Fibroblast of skin of right biceps (primary cell): ENCODE data around the gene VPS37C.

Source experiments
- DNase-seq: peaks from one replicate; pipeline ENCODE4 v3.0.0-alpha.2; 2013

Gene VPS37C

GRCh38 chr11:61131586-61131985 is 29.6 kb downstream of the VPS37C start:
- DNase-seq: no peak

- DNase-seq: no peak
Measured at GRCh38 chr11:61131186-61131585, 30.0 kb downstream of the VPS37C start.

GRCh38 chr11:61129639-61130523 is 31.3 kb downstream of the VPS37C start:
- peak; percentile 83 for DNase-seq

DNA sequence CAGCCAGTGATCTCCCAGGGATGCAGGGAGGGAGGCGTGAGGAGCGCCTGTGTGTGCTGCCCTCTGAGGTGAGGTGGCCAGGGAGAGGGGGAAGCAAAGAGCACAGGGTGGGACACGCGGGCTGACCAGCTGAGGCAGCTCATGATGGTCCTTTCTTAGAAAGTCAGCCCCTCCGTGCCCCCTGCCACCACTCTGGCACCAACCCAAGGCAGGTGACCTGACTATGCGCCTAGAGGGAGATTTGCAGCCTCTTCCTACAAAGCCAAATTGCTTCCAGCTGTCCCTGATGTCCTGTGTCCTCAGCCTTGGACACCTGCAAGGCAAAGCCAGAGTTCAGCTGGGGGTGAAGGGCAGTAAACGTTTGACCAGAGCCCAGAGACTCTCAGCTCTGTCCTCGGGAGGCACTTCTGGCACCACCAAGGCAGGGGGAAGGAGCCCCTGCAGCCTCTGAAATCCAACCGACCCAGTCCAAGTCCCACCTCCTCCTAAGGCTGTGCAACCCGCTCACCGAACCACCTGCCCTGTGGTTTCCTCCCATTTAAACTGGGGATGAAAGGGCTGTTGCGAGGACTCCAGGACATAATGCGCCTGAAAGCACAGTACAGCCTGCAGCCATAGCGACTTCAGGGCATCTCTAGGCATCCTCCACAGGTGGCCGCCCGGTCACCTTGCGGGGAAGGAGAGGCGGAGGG is 32.1 kb downstream of the VPS37C start:
- DNase-seq: no peak

GRCh38 chr11:61127991-61128390 is 33.2 kb downstream of the VPS37C start:
- no peak for DNase-seq

DNA sequence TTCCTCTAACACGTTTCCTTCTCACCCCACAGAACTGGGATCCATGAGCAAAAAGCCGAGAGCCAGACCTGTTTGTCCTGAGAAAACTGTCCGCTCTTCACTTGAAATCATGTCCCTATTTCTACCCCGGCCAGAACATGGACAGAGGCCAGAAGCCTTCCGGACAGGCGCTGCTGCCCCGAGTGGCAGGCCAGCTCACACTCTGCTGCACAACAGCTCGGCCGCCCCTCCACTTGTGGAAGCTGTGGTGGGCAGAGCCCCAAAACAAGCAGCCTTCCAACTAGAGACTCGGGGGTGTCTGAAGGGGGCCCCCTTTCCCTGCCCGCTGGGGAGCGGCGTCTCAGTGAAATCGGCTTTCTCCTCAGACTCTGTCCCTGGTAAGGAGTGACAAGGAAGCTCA is 35.0 kb downstream of the VPS37C start:
- DNase-seq: no peak

GRCh38 chr11:61125310-61125684 is 35.9 kb downstream of the VPS37C start:
- no peak for DNase-seq

GRCh38 chr11:61124574-61125309 is 36.5 kb downstream of the VPS37C start:
- no peak for DNase-seq

- no peak for DNase-seq
Measured at GRCh38 chr11:61123775-61124571, 37.3 kb downstream of the VPS37C start.

DNA sequence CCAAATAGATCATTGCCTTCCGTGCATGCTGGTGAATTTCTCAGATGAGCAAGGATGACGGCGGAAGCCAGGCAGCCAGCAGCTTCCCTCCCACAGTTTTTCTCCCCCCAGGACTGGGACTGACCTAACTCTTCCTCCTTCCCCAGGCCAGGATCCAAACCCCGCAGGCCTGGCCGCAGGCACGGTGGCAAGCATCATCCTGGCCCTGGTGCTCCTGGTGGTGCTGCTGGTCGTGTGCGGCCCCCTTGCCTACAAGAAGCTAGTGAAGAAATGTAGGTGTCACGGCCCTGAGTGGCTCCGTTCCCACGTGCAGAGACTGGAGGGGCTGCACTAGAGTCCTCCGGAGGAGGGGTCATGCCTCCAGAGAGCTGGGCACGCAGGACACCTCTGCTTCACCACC is 38.5 kb downstream of the VPS37C start:
- DNase-seq: no peak

GRCh38 chr11:61121917-61122316 is 39.3 kb downstream of the VPS37C start:
- no peak for DNase-seq

DNA sequence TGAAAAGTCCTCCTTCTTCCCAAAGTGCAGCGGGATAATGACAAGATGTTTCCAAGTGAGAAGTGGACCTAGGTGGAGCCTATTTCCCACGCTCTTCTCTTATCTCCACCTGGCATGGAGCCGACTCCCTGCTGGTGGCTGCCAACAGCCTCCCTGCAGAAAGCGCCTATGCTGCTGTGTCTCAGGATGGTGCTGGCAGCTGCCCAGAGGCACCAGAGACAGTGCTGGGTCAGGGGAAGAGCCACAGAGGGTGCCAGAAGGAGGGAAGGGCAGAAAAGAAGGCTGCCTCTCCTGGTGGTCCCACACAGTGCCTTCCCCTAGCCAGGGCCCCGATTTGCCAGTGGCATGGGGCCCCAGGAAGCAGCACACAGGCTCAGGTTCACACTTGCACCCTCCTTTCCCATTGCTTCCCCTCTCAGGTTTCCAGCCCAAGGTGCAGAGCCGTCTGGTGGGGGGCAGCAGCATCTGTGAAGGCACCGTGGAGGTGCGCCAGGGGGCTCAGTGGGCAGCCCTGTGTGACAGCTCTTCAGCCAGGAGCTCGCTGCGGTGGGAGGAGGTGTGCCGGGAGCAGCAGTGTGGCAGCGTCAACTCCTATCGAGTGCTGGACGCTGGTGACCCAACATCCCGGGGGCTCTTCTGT is 39.9 kb downstream of the VPS37C start:
- no peak for DNase-seq

- no peak for DNase-seq
Measured at GRCh38 chr11:61120706-61121191, 40.5 kb downstream of the VPS37C start.

DNA sequence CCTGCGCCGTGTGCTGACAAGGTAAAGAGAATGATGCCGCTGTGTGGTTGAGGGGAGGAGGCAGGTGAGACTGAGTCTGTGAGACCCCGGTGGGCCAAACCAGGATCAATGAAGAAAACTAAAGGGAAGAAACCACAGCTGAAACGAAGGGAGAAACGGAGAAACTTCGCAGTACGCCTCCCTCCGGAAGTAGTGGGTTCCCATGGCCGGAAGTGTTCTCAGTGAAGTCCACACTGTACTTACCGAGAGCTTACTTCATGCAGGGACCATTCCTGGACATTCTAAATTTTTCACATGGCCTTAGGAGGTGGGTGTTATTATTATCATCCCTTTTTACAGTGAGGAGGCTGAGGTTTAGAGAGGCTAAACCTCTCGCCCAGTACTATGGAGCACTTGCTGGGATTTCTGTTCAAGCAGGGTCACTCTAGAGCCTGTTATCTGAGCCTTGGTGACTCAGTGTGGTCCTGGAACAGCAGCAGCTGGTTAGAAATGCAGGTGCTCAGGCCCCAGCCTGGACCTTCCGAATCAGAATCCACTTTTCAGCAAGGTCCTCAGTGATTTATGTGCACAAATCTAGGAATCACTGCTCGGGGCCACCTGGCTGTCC is 41.0 kb downstream of the VPS37C start:
- DNase-seq: no peak

DNA sequence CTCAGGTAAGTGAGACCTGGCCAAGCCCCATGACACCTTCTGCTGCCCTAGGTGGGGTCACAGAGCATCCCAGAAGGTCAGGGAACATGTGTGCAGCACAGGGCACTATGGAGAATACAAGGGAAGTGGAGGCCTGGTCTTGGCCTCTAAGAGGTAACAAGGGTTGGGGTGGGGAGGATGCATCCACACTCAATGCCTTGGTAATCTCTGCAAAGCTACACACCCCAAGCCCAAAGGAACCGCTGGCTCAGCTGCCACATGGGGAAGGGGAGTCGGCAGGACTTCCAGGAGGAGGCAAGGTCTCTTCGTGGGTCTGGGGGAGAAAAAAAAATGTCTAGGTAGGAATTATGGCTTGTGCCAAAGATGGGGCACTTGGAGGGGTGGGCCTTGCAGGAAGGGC is 41.7 kb downstream of the VPS37C start:
- no peak for DNase-seq

GRCh38 chr11:61119055-61119454 is 42.2 kb downstream of the VPS37C start:
- no peak for DNase-seq

DNA sequence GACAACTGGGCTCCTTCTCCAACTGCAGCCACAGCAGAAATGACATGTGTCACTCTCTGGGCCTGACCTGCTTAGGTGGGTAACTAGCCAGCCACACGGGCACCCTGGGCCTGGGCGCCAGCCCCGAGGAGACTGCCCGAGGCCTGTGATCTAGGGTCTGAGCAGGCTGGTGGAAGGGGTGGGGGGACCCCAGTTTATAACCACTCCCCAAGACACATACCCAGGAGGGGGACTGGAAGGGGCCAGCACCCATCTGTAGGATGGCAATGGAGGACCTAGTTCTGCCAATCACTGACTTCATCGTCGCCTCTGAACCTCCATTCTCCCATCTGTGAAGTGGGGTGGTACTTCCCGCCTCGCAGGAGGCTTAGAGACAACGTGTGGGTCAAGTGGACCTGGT is 42.8 kb downstream of the VPS37C start:
- no peak for DNase-seq

DNA sequence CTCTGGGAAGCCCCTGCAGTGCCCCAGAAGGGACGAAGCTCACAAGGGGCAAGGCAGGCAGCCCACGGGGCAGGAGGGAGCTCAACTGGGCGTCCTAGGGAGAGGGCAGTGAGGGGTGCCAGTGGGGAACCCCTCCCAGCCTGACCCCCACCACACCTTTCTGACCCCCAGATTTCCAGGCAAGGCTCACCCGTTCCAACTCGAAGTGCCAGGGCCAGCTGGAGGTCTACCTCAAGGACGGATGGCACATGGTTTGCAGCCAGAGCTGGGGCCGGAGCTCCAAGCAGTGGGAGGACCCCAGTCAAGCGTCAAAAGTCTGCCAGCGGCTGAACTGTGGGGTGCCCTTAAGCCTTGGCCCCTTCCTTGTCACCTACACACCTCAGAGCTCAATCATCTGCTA is 43.2 kb downstream of the VPS37C start:
- no peak for DNase-seq

GRCh38 chr11:61117168-61117520 is 44.1 kb downstream of the VPS37C start:
- no peak for DNase-seq

DNA sequence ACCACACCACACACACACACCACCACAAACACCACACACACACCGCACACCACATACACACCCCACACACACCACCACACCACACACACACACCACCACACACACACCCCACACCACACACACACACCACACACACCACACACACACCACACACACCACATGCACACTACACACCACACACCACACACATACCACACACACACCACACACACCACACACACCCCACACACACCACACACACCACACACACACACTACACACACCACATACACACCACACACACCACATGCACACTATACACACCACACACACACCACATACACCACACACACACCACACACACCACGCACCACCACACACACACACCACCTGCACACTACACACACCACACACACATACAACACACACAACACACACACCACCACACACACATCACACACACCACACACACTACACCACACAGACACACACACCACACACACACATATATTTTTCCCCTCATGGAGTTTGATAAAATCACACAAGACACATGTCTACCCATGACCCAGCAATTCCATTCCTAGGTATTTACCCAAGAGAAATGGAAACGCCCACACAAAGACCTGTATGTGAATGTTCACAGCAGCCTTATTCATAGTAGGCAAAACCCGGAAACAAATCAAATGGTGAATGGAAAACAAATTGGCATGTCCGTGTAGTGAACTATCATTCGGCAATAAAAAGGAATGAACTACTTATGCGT is 44.6 kb downstream of the VPS37C start:
- DNase-seq: no peak
